WTC11 (cell line): ENCODE data around the gene CLEC2A. TPM values are rescaled to one million over a fixed set of nuclear protein-coding genes. Genes with fewer than 3 reads are reported as not detected.
"Not testable (repeated sequence)": the region's sequence is repeated elsewhere in the genome, so short reads cannot be mapped to it uniquely, and the experiment has no call there.

Experiments used
- ATAC-seq: fragments of 200-7000 bp; cut with Tn5 transposase; 2 replicates; pipeline ENCODE4 v1.10.0; 2021; ENCODE audit warnings: mild to moderate bottlenecking, moderate library complexity
- CTCF ChIA-PET: fragments of 300-600 bp; sonication (Branson Sonifier 250); formaldehyde crosslinking; loops from one replicate; lab custom pipeline; 2021; ENCODE audit warnings: antibody characterized with exemption; lab: Charles Lee
- POLR2A ChIA-PET: fragments of 350-600 bp; sonication (Branson Sonifier 250); formaldehyde crosslinking; loops from one replicate; lab custom pipeline; 2021; ENCODE audit warnings: antibody characterized with exemption; lab: Charles Lee
- DNase-seq: peaks from one replicate; pipeline ENCODE4 v3.0.0; 2021; ENCODE audit warnings: low spot score
- H3K27ac Mint-ChIP-seq: 2 replicates; pipeline ENCODE4 v1.8.0; 2021; ENCODE audit warnings: mixed read lengths
- H3K27me3 Mint-ChIP-seq: 2 replicates; pipeline ENCODE4 v1.8.0; 2021; ENCODE audit warnings: low read depth, mild to moderate bottlenecking, moderate library complexity, mixed read lengths
- H3K36me3 Mint-ChIP-seq: 2 replicates; pipeline ENCODE4 v1.8.0; 2021; ENCODE audit warnings: mixed read lengths
- H3K4me1 Mint-ChIP-seq: 2 replicates; pipeline ENCODE4 v1.8.0; 2022; ENCODE audit warnings: mixed read lengths
- H3K4me3 Mint-ChIP-seq: 2 replicates; pipeline ENCODE4 v1.8.0; 2021; ENCODE audit warnings: mild to moderate bottlenecking, moderate library complexity, mixed read lengths
- H3K9me3 Mint-ChIP-seq: 2 replicates; pipeline ENCODE4 v1.8.0; 2021; ENCODE audit warnings: mixed read lengths
- CREM ChIP-seq: sonication (generic); formaldehyde crosslinking; IDR thresholded peaks from 2 replicates; pipeline ENCODE4 v1.8.1; 2022; ENCODE audit warnings: mild to moderate bottlenecking, missing genetic modification reagents, moderate library complexity
- E2F5 ChIP-seq: sonication (generic); formaldehyde crosslinking; IDR thresholded peaks from 2 replicates; pipeline ENCODE4 v1.8.1; 2022; ENCODE audit warnings: mild to moderate bottlenecking, moderate library complexity, missing genetic modification reagents
- EMX1 ChIP-seq: fragments of 250-450 bp; sonication (Bioruptor Pico); IDR thresholded peaks from 2 replicates; pipeline ENCODE4 v1.8.0; 2021; ENCODE audit warnings: mild to moderate bottlenecking
- FOXP4 ChIP-seq: sonication (generic); formaldehyde crosslinking; IDR thresholded peaks from 2 replicates; pipeline ENCODE4 v1.8.0; 2022; ENCODE audit warnings: mild to moderate bottlenecking, missing genetic modification reagents
- GRHL2 ChIP-seq: fragments of 250-450 bp; sonication (Bioruptor Pico); IDR thresholded peaks from 2 replicates; pipeline ENCODE4 v1.8.0; 2022; ENCODE audit warnings: mild to moderate bottlenecking, moderate library complexity; ENCODE audit not compliant: insufficient replicate concordance, severe bottlenecking
- GTF2I ChIP-seq: fragments of 250-450 bp; sonication (Bioruptor Pico); conservative IDR thresholded peaks from 2 replicates; pipeline ENCODE4 v1.4.0; 2021; ENCODE audit warnings: mild to moderate bottlenecking
- HMGXB4 ChIP-seq: sonication (generic); formaldehyde crosslinking; IDR thresholded peaks from 2 replicates; pipeline ENCODE4 v1.8.1; 2023; ENCODE audit warnings: mild to moderate bottlenecking, moderate library complexity, missing genetic modification reagents
- KAT7 ChIP-seq: sonication (generic); formaldehyde crosslinking; IDR thresholded peaks from 2 replicates; pipeline ENCODE4 v1.8.1; 2023; ENCODE audit warnings: missing genetic modification reagents, mild to moderate bottlenecking, borderline replicate concordance
- MLX ChIP-seq: sonication (generic); formaldehyde crosslinking; IDR thresholded peaks from 2 replicates; pipeline ENCODE4 v1.8.1; 2023; ENCODE audit warnings: mild to moderate bottlenecking, missing genetic modification reagents, moderate library complexity
- NFE2L1 ChIP-seq: sonication (generic); formaldehyde crosslinking; IDR thresholded peaks from 2 replicates; pipeline ENCODE4 v1.8.1; 2023; ENCODE audit warnings: missing genetic modification reagents
- NFYB ChIP-seq: sonication (generic); formaldehyde crosslinking; conservative IDR thresholded peaks from 2 replicates; pipeline ENCODE4 v1.8.0; 2022; ENCODE audit warnings: low read depth, missing genetic modification reagents
- NR1H2 ChIP-seq: sonication (generic); formaldehyde crosslinking; IDR thresholded peaks from 2 replicates; pipeline ENCODE4 v1.9.0; 2021; ENCODE audit warnings: mild to moderate bottlenecking, moderate library complexity, missing genetic modification reagents
- NR2C2 ChIP-seq: sonication (generic); formaldehyde crosslinking; IDR thresholded peaks from 2 replicates; pipeline ENCODE4 v1.8.0; 2022; ENCODE audit warnings: mild to moderate bottlenecking, missing genetic modification reagents
- OVOL2 ChIP-seq: fragments of 250-450 bp; sonication (Bioruptor Pico); IDR thresholded peaks from 2 replicates; pipeline ENCODE4 v1.9.0; 2021; ENCODE audit warnings: mild to moderate bottlenecking, borderline replicate concordance
- SMAD3 ChIP-seq: sonication (generic); formaldehyde crosslinking; IDR thresholded peaks from 2 replicates; pipeline ENCODE4 v1.8.0; 2022; ENCODE audit warnings: missing genetic modification reagents, mild to moderate bottlenecking, borderline replicate concordance
- TEAD1 ChIP-seq: sonication (generic); formaldehyde crosslinking; IDR thresholded peaks from 2 replicates; pipeline ENCODE4 v1.8.0; 2022; ENCODE audit warnings: mild to moderate bottlenecking, missing genetic modification reagents
- USF2 ChIP-seq: sonication (generic); formaldehyde crosslinking; IDR thresholded peaks from 2 replicates; pipeline ENCODE4 v1.8.1; 2023; ENCODE audit warnings: mild to moderate bottlenecking, missing genetic modification reagents, moderate library complexity
- ZNF121 ChIP-seq: sonication (generic); formaldehyde crosslinking; IDR thresholded peaks from 2 replicates; pipeline ENCODE4 v1.8.0; 2023; ENCODE audit warnings: missing genetic modification reagents
- ZNF219 ChIP-seq: sonication (generic); formaldehyde crosslinking; IDR thresholded peaks from 2 replicates; pipeline ENCODE4 v1.8.0; 2023; ENCODE audit warnings: missing genetic modification reagents, mild to moderate bottlenecking, borderline replicate concordance
- ZNF263 ChIP-seq: sonication (generic); formaldehyde crosslinking; IDR thresholded peaks from 2 replicates; pipeline ENCODE4 v1.8.1; 2022; ENCODE audit warnings: low read depth, mild to moderate bottlenecking, moderate library complexity, missing genetic modification reagents
- ZNF396 ChIP-seq: fragments of 250-450 bp; sonication (Bioruptor Pico); IDR thresholded peaks from 2 replicates; pipeline ENCODE4 v1.8.0; 2021; ENCODE audit warnings: mild to moderate bottlenecking, moderate library complexity, borderline replicate concordance
- ZNF425 ChIP-seq: fragments of 250-450 bp; sonication (Bioruptor Pico); conservative IDR thresholded peaks from 2 replicates; pipeline ENCODE4 v1.9.0; 2021; ENCODE audit warnings: mild to moderate bottlenecking
- total RNA-seq: library from RNA; stranded (reverse); gene quantifications from 3 replicates; pipeline ENCODE4 v1.2.3, GENCODE V29; 2021

The CLEC2A gene
- total RNA-seq, 1 experiment from 2014 or later = 3.5 TPM

- TF ChIP-seq NR2C2 (CRISPR knock-in tag) = no peak
- no peak for TF ChIP-seq NFYB (CRISPR knock-in tag)
Measured at GRCh38 chr12:9975614-9976013, 43.4 kb upstream of the CLEC2A start (continued).

GRCh38 chr12:9974731-9975130 is 42.6 kb upstream of the CLEC2A start:
- Mint-ChIP-seq H3K36me3 (peaks cover 29% of the 10 kb centered on the region), H3K9me3 (peaks cover 39% of the 10 kb centered on the region)
- H3K27ac Mint-ChIP-seq, ATAC-seq, H3K27me3 Mint-ChIP-seq, DNase-seq, POLR2A ChIA-PET, H3K4me3 Mint-ChIP-seq, CTCF ChIA-PET, H3K4me1 Mint-ChIP-seq: not testable (repeated sequence)

- Mint-ChIP-seq H3K27ac (no peak overlapping the region), H3K36me3 (peaks cover 29% of the 10 kb centered on the region), H3K4me3 (no peak overlapping the region), H3K4me1 (peaks cover 9% of the 10 kb centered on the region), H3K27me3 (peaks cover 5% of the 10 kb centered on the region; the same call in 1 of the 2 replicates), H3K9me3 (peaks cover 39% of the 10 kb centered on the region)
- ChIA-PET POLR2A (no interaction called here), CTCF (no interaction called here)
- no peak for ATAC-seq
- no peak for DNase-seq
- no peak for TF ChIP-seq EMX1 (CRISPR knock-in tag)
- no peak for TF ChIP-seq GTF2I
- no peak for TF ChIP-seq USF2 (CRISPR knock-in tag)
- TF ChIP-seq ZNF425 (CRISPR knock-in tag) = no peak
- no peak for TF ChIP-seq HMGXB4 (CRISPR knock-in tag)
- TF ChIP-seq MLX (CRISPR knock-in tag) = no peak
- TF ChIP-seq SMAD3 (CRISPR knock-in tag) = no peak
- no peak for TF ChIP-seq ZNF396 (CRISPR knock-in tag)
- TF ChIP-seq ZNF219 (CRISPR knock-in tag) = no peak
- TF ChIP-seq OVOL2 (CRISPR knock-in tag) = no peak
- TF ChIP-seq TEAD1 (CRISPR knock-in tag) = no peak
- no peak for TF ChIP-seq NFE2L1 (CRISPR knock-in tag)
- TF ChIP-seq, all 79 proteins: peak for 0
Measured at GRCh38 chr12:9973949-9974348, 41.8 kb upstream of the CLEC2A start.

GRCh38 chr12:9971181-9971580 is 39.0 kb upstream of the CLEC2A start, which contains the start of gene CLEC12A:
TSS of gene CLEC12A (plus strand) at chr12:9971409. CDS start at chr12:9971597, 188 bp downstream.
- H3K9me3 Mint-ChIP-seq = peaks cover 39% of the 10 kb centered on the region
- H3K4me1 Mint-ChIP-seq = peaks cover 9% of the 10 kb centered on the region
- no peak within 1 kb of the TSS for H3K27ac Mint-ChIP-seq
- ChIA-PET CTCF (no interaction called here), POLR2A (no interaction called here)
- H3K36me3 Mint-ChIP-seq = peaks cover 23% of the 10 kb centered on the region
- no peak for TF ChIP-seq NFYB (CRISPR knock-in tag)
- TF ChIP-seq GRHL2 (CRISPR knock-in tag) = no peak
- TF ChIP-seq SMAD3 (CRISPR knock-in tag) = no peak
- no peak for TF ChIP-seq ZNF263 (CRISPR knock-in tag)
- TF ChIP-seq FOXP4 (CRISPR knock-in tag) = no peak
- no peak for TF ChIP-seq ZNF121 (CRISPR knock-in tag)
- TF ChIP-seq KAT7 (CRISPR knock-in tag) = no peak
- TF ChIP-seq CREM (CRISPR knock-in tag) = no peak
- TF ChIP-seq EMX1 (CRISPR knock-in tag) = no peak
- TF ChIP-seq NR1H2 (CRISPR knock-in tag) = no peak
- TF ChIP-seq E2F5 = no peak
- H3K27me3 Mint-ChIP-seq = peaks cover 5% of the 10 kb centered on the region
- no peak for ATAC-seq
- H3K4me3 Mint-ChIP-seq = no peak within 1 kb of the TSS
- no peak for DNase-seq
